ENCODE measurements around the gene ZNF282. TPM values are rescaled to one million over a fixed set of nuclear protein-coding genes. Genes with fewer than 3 reads are reported as not detected.

The ZNF282 gene
- total and polyA plus RNA-seq, 4 donors = 5.3 to 21.4 (median 12.2) TPM

DNA sequence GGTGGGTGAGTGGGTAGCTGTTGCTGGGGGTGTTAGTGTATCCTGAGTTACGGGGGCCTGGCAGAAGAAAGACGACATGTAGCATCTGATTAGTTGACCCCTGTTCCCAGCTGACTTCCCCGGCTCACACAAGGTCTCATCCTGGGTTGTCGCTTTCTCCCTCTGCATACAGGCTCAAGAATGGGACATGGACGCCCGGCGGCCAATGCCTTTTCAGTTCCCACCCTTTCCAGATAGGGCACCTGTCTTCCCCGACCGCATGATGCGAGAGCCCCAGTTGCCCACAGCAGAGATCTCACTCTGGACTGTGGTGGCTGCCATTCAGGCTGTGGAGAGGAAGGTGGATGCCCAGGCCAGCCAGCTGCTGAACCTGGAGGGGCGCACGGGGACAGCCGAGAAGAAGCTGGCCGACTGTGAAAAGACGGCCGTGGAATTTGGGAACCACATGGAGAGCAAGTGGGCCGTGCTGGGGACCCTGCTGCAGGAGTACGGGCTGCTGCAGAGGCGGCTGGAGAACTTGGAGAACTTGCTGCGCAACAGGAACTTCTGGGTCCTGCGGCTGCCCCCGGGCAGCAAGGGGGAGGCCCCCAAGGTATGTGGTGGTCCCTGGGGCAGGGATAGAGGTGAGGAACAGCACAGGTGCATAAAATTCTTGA is 2.9 kb downstream of the ZNF282 start:
- ATAC-seq (ENCODE audit: low FRiP score) (no peak), DNase-seq (no peak)
- WGBS, 2 donors = 89 to 92% methylated on average over 22 of the region's 22 CpGs
- Histone ChIP-seq H3K4me3 (ENCODE audit: low read length in 2 of 2) (no peak overlapping the region), H3K27me3 (ENCODE audit: control insufficient read depth in 1 of 2, insufficient read depth in 2 of 2, low read length in 1 of 2) (no peaks in the 10 kb centered on the region), H3K9me3 (ENCODE audit: control insufficient read depth, low read length) (no peaks in the 10 kb centered on the region), H3K4me1 (ENCODE audit: control insufficient read depth in 1 of 2, insufficient read depth in 2 of 2, low read length in 2 of 2) (no peaks in the 10 kb centered on the region), H3K36me3 (ENCODE audit: control insufficient read depth in 1 of 2, insufficient read depth in 2 of 2, low read length in 1 of 2) (peaks cover 4 to 10% of the 10 kb centered on the region in 2 donors), H3K27ac (ENCODE audit: low read depth in 1 of 2, low read length in 2 of 2) (no peak overlapping the region)
- intact Hi-C loops (cut with DNase I) = loop anchor here in 1 of 2 donors (5.0 kb wide), 1 partner anchor 39 kb away; the partner anchor contains the start of gene ZNF212

GRCh38 chr7:149199234-149199995 is 4.1 kb downstream of the ZNF282 start:
- DNase-seq (no peak), ATAC-seq (ENCODE audit: low FRiP score) (no peak)
- no peaks in the 10 kb centered on the region for H3K27me3 ChIP-seq (ENCODE audit: control insufficient read depth in 1 of 2, insufficient read depth in 2 of 2, low read length in 1 of 2)
- no peaks in the 10 kb centered on the region for H3K4me1 ChIP-seq (ENCODE audit: control insufficient read depth in 1 of 2, insufficient read depth in 2 of 2, low read length in 2 of 2)
- intact Hi-C loops (cut with DNase I) = loop anchor here in 1 of 2 donors (5.0 kb wide), 1 partner anchor 38 kb away; the partner anchor contains the start of gene ZNF212
- peaks cover 4 to 10% of the 10 kb centered on the region in 2 donors for H3K36me3 ChIP-seq (ENCODE audit: control insufficient read depth in 1 of 2, insufficient read depth in 2 of 2, low read length in 1 of 2)
- no peaks in the 10 kb centered on the region for H3K9me3 ChIP-seq (ENCODE audit: control insufficient read depth, low read length)
- H3K27ac ChIP-seq (ENCODE audit: low read depth in 1 of 2, low read length in 2 of 2) = no peak overlapping the region
- WGBS, 2 donors = 92 to 97% methylated on average over 6 of the region's 6 CpGs
- no peak overlapping the region for H3K4me3 ChIP-seq (ENCODE audit: low read length in 2 of 2)

- no peak for ATAC-seq (ENCODE audit: low FRiP score)
- no peak overlapping the region for H3K4me3 ChIP-seq (ENCODE audit: low read length in 2 of 2)
- no peak overlapping the region for H3K27ac ChIP-seq (ENCODE audit: low read depth in 1 of 2, low read length in 2 of 2)
- no peak for DNase-seq
- no peaks in the 10 kb centered on the region for H3K4me1 ChIP-seq (ENCODE audit: control insufficient read depth in 1 of 2, insufficient read depth in 2 of 2, low read length in 2 of 2)
- WGBS, 2 donors = 89 to 91% methylated on average over 6 of the region's 6 CpGs
- no peaks in the 10 kb centered on the region for H3K9me3 ChIP-seq (ENCODE audit: control insufficient read depth, low read length)
- no peaks in the 10 kb centered on the region for H3K27me3 ChIP-seq (ENCODE audit: control insufficient read depth in 1 of 2, insufficient read depth in 2 of 2, low read length in 1 of 2)
- H3K36me3 ChIP-seq (ENCODE audit: control insufficient read depth in 1 of 2, insufficient read depth in 2 of 2, low read length in 1 of 2) = peaks cover 4 to 14% of the 10 kb centered on the region in 2 donors
- intact Hi-C loops (cut with DNase I) = no loop called here
These were observed 7.5 kb downstream of the ZNF282 start for GRCh38 chr7:149202831-149203231.

DNA sequence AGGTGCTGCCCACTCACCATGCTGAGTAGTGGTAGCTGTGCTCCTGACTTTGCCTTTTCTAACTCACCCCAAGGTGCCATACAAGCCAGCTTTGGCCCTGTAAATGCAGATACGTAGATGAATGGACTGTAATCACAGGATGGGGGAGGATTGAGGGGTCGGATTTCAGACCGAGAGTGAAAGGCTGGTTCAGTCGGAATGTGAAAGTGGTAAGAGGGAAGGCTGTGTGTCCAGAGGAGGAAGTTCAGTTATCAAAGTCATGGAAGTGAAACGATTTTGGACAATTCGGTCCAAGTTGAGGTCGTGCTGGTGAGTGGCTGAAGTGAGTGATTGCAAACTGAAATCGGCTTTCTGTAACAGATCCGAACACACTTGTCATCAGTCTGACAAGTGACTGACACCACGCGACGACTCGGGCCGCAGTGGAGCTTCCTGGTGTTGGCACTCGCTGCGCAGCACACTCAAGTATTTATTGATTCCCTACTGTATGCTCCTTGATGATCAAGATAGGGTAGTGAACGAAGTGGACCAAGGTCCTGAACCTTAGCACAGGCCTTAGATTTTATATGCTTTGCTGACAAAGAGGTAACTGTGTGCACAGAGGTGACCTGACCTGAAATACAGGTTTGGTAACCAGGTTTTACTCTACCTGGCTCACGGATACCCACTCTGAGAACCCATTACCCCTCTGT is 10.5 kb downstream of the ZNF282 start:
- no peak overlapping the region for H3K27ac ChIP-seq (ENCODE audit: low read depth in 1 of 2, low read length in 2 of 2)
- no peak for ATAC-seq (ENCODE audit: low FRiP score)
- no peaks in the 10 kb centered on the region for H3K4me1 ChIP-seq (ENCODE audit: control insufficient read depth in 1 of 2, insufficient read depth in 2 of 2, low read length in 2 of 2)
- WGBS, 2 donors = 81 to 83% methylated on average over 18 of the region's 18 CpGs
- peak in 1 of 2 donors; percentile 66 for DNase-seq
- no peaks in the 10 kb centered on the region for H3K9me3 ChIP-seq (ENCODE audit: control insufficient read depth, low read length)
- intact Hi-C loops (cut with DNase I) = no loop called here
- H3K27me3 ChIP-seq (ENCODE audit: control insufficient read depth in 1 of 2, insufficient read depth in 2 of 2, low read length in 1 of 2) = no peaks in the 10 kb centered on the region
- H3K36me3 ChIP-seq (ENCODE audit: control insufficient read depth in 1 of 2, insufficient read depth in 2 of 2, low read length in 1 of 2) = peaks cover 0 to 14% of the 10 kb centered on the region in 2 donors
- no peak overlapping the region for H3K4me3 ChIP-seq (ENCODE audit: low read length in 2 of 2)

GRCh38 chr7:149207324-149208035 is 12.1 kb downstream of the ZNF282 start:
- DNase-seq (peak in 1 of 2 donors; percentile 41), ATAC-seq (ENCODE audit: low FRiP score) (no peak)
- Histone ChIP-seq H3K36me3 (ENCODE audit: control insufficient read depth in 1 of 2, insufficient read depth in 2 of 2, low read length in 1 of 2) (peaks cover 5 to 14% of the 10 kb centered on the region in 2 donors), H3K4me1 (ENCODE audit: control insufficient read depth in 1 of 2, insufficient read depth in 2 of 2, low read length in 2 of 2) (no peaks in the 10 kb centered on the region), H3K9me3 (ENCODE audit: control insufficient read depth, low read length) (no peaks in the 10 kb centered on the region), H3K27ac (ENCODE audit: low read depth in 1 of 2, low read length in 2 of 2) (no peak overlapping the region), H3K27me3 (ENCODE audit: control insufficient read depth in 1 of 2, insufficient read depth in 2 of 2, low read length in 1 of 2) (no peaks in the 10 kb centered on the region), H3K4me3 (ENCODE audit: low read length in 2 of 2) (no peak overlapping the region)
- WGBS, 2 donors = 88 to 91% methylated on average over 33 to 35 of the region's 35 CpGs
- intact Hi-C loops (cut with DNase I) = no loop called here

DNA sequence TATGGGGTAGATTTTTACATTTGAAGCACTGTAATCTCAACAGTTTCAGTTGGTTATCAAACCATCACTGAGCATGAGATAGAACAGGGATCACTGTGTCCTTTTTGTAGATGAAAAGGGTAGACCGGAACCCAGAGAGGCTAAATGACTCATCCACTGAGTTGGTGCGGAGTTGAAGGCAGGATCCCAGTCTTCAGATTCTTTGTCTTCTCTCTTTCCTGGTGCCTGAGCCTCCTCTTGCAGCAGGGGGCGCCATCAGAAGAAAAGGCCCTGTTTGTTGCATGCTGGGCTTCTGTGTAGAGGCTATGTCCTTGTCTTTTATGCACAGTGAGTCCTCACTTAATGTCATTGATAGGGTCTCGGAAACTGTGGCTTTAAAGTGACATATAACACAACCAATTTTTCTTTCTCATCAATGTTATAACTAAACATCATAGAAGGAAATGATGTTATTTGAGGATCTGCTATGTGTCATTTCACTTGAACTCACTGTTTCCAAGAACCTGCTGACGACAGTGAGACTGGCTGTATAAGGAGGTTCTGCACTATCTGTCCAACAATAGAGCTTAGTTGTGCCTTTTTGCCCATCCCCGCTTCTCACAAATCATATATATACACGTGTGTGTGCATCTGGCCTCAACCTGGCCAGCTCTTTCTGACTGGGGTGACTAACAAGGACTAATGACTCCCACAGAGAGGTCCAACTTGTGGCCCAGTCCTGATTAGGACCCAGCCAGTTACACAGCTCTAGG is 14.3 kb downstream of the ZNF282 start:
- ATAC-seq (ENCODE audit: low FRiP score) (no peak), DNase-seq (no peak)
- Histone ChIP-seq H3K4me3 (ENCODE audit: low read length in 2 of 2) (no peak overlapping the region), H3K27me3 (ENCODE audit: control insufficient read depth in 1 of 2, insufficient read depth in 2 of 2, low read length in 1 of 2) (no peaks in the 10 kb centered on the region), H3K36me3 (ENCODE audit: control insufficient read depth in 1 of 2, insufficient read depth in 2 of 2, low read length in 1 of 2) (peaks cover 6 to 9% of the 10 kb centered on the region in 2 donors), H3K4me1 (ENCODE audit: control insufficient read depth in 1 of 2, insufficient read depth in 2 of 2, low read length in 2 of 2) (no peaks in the 10 kb centered on the region), H3K9me3 (ENCODE audit: control insufficient read depth, low read length) (no peaks in the 10 kb centered on the region), H3K27ac (ENCODE audit: low read depth in 1 of 2, low read length in 2 of 2) (no peak overlapping the region)
- intact Hi-C loops (cut with DNase I) = no loop called here
- WGBS, 2 donors = 64 to 69% methylated on average over 7 of the region's 7 CpGs

DNA sequence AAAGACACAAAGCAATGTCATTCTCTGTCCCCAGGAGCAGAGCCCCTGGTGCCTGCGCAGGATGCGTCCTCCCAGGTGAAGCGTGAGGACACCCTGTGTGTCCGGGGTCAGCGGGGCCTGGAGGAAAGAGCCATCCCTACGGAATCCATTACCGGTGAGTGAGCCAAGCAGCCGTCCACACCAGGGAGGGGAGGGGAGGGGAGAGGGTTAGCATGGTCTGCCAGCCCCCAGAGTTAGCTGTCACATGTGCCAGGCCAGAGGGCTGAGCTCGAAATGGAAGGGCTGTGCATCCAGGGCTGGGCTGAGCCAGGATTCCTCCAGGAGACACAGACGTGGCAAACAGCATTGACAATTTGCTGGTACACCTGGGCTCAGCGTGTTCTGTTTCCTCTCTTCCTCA is 15.2 kb downstream of the ZNF282 start:
- Histone ChIP-seq H3K36me3 (ENCODE audit: control insufficient read depth in 1 of 2, insufficient read depth in 2 of 2, low read length in 1 of 2) (peaks cover 10 to 11% of the 10 kb centered on the region in 2 donors), H3K27me3 (ENCODE audit: control insufficient read depth in 1 of 2, insufficient read depth in 2 of 2, low read length in 1 of 2) (no peaks in the 10 kb centered on the region), H3K27ac (ENCODE audit: low read depth in 1 of 2, low read length in 2 of 2) (no peak overlapping the region), H3K4me3 (ENCODE audit: low read length in 2 of 2) (no peak overlapping the region), H3K9me3 (ENCODE audit: control insufficient read depth, low read length) (no peaks in the 10 kb centered on the region), H3K4me1 (ENCODE audit: control insufficient read depth in 1 of 2, insufficient read depth in 2 of 2, low read length in 2 of 2) (no peaks in the 10 kb centered on the region)
- no peak for ATAC-seq (ENCODE audit: low FRiP score)
- WGBS, 2 donors = 83 to 88% methylated on average over 11 of the region's 11 CpGs
- no peak for DNase-seq
- intact Hi-C loops (cut with DNase I) = no loop called here

Data from aorta (tissue), 5 donors.